Measurements from ENCODE around the gene TALDO1. TPM values are rescaled to one million over a fixed set of nuclear protein-coding genes. Genes with fewer than 3 reads are reported as not detected.

TALDO1 gene
- total and polyA plus RNA-seq, 10 donors, result 108 to 292 (median 208) TPM

- H3K4me1 ChIP-seq, result peaks cover 0 to 8% (median 0%) of the 10 kb centered on the region in 6 donors
- no peaks in the 10 kb centered on the region for H3K9me3 ChIP-seq
- TF ChIP-seq POLR2AphosphoS5 (IDR thresholded peaks at IDR 0.05), result peak in 2 of 3 donors; percentile 16 to 46
- TF ChIP-seq CTCF (IDR thresholded peaks at IDR 0.05 in 8 of 11, conservative IDR thresholded peaks at IDR 0.05 in 3 of 11), result no peak
- no peak for TF ChIP-seq POLR2A (IDR thresholded peaks at IDR 0.05)
- DNase-seq, result no peak
- no peak overlapping the region for H3K27ac ChIP-seq
- H3K27me3 ChIP-seq (replicated peaks in 1 of 7), result no peaks in the 10 kb centered on the region
- 92 to 97% (median 96%) methylated on average over 11 of the region's 11 CpGs for WGBS, 5 donors
- H3K36me3 ChIP-seq, result peaks cover 0 to 100% (median 68%) of the 10 kb centered on the region in 6 donors
- no peak overlapping the region for H3K4me3 ChIP-seq
- intact Hi-C loops (cut with DNase I; ENCODE audit: low total_unique reads), result no loop called here
Observed at GRCh38 chr11:767238-767637, 20.0 kb downstream of the TALDO1 start.

- no peak overlapping the region for H3K27ac ChIP-seq
- no peak for DNase-seq
- H3K27me3 ChIP-seq (replicated peaks in 1 of 7), result no peaks in the 10 kb centered on the region
- H3K36me3 ChIP-seq, result peaks cover 0 to 98% (median 59%) of the 10 kb centered on the region in 6 donors
- no peaks in the 10 kb centered on the region for H3K9me3 ChIP-seq
- 84 to 91% (median 88%) methylated on average over 12 to 23 of the region's 23 CpGs for WGBS, 5 donors
- H3K4me3 ChIP-seq, result no peak overlapping the region
- intact Hi-C loops (cut with DNase I; ENCODE audit: low total_unique reads), result no loop called here
- H3K4me1 ChIP-seq, result peaks cover 0 to 27% (median 11%) of the 10 kb centered on the region in 6 donors
- TF ChIP-seq POLR2A (IDR thresholded peaks at IDR 0.05) (no peak), CTCF (IDR thresholded peaks at IDR 0.05 in 8 of 11, conservative IDR thresholded peaks at IDR 0.05 in 3 of 11) (no peak), POLR2AphosphoS5 (IDR thresholded peaks at IDR 0.05) (peak in 1 of 3 donors; percentile 9)
Observed at GRCh38 chr11:769887-770641, 22.8 kb downstream of the TALDO1 start.

GRCh38 chr11:770642-771616, 23.7 kb downstream of the TALDO1 start:
- no peak for DNase-seq
- no peaks in the 10 kb centered on the region for H3K27me3 ChIP-seq (replicated peaks in 1 of 7)
- no peak overlapping the region for H3K27ac ChIP-seq
- no peaks in the 10 kb centered on the region for H3K9me3 ChIP-seq
- WGBS, 5 donors, result 86 to 95% (median 93%) methylated on average over 21 to 32 of the region's 32 CpGs
- no peak overlapping the region for H3K4me3 ChIP-seq
- peaks cover under 1 to 31% (median 20%) of the 10 kb centered on the region in 6 donors for H3K4me1 ChIP-seq
- intact Hi-C loops (cut with DNase I; ENCODE audit: low total_unique reads), result no loop called here
- TF ChIP-seq POLR2A (IDR thresholded peaks at IDR 0.05) (no peak), POLR2AphosphoS5 (IDR thresholded peaks at IDR 0.05) (peak in 1 of 3 donors; percentile 46), CTCF (IDR thresholded peaks at IDR 0.05 in 8 of 11, conservative IDR thresholded peaks at IDR 0.05 in 3 of 11) (no peak)
- peaks cover 0 to 90% (median 54%) of the 10 kb centered on the region in 6 donors for H3K36me3 ChIP-seq

Measured in spleen (tissue), 11 donors.